ENCODE measurements around the gene TOR3A.

DNA sequence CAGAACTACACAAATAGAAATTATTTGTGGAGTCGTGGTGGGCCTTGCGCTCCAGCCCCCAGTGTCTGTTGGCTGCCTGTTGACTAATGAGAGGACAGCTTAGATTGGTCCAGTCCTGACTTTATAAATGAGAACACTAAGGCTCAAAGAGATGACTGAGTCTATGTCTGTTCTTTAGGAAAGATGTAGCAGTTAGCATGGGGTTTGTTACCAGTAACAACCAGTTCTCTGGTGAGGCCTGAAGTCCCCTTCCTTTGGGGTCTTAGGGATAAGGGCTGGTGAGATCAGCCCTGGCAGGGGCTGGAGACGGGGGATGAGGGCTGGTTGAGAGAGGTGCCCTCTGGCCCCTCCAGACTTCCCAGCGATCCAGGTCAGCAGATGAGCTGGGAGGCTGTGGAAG, 9.1 kb downstream of the TOR3A start:
- TF ChIP-seq, protein P1, sequence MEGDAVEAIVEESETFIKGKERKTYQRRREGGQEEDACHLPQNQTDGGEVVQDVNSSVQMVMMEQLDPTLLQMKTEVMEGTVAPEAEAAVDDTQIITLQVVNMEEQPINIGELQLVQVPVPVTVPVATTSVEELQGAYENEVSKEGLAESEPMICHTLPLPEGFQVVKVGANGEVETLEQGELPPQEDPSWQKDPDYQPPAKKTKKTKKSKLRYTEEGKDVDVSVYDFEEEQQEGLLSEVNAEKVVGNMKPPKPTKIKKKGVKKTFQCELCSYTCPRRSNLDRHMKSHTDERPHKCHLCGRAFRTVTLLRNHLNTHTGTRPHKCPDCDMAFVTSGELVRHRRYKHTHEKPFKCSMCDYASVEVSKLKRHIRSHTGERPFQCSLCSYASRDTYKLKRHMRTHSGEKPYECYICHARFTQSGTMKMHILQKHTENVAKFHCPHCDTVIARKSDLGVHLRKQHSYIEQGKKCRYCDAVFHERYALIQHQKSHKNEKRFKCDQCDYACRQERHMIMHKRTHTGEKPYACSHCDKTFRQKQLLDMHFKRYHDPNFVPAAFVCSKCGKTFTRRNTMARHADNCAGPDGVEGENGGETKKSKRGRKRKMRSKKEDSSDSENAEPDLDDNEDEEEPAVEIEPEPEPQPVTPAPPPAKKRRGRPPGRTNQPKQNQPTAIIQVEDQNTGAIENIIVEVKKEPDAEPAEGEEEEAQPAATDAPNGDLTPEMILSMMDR (IDR thresholded peaks at IDR 0.05): no peak
- TF ChIP-seq, protein P2, sequence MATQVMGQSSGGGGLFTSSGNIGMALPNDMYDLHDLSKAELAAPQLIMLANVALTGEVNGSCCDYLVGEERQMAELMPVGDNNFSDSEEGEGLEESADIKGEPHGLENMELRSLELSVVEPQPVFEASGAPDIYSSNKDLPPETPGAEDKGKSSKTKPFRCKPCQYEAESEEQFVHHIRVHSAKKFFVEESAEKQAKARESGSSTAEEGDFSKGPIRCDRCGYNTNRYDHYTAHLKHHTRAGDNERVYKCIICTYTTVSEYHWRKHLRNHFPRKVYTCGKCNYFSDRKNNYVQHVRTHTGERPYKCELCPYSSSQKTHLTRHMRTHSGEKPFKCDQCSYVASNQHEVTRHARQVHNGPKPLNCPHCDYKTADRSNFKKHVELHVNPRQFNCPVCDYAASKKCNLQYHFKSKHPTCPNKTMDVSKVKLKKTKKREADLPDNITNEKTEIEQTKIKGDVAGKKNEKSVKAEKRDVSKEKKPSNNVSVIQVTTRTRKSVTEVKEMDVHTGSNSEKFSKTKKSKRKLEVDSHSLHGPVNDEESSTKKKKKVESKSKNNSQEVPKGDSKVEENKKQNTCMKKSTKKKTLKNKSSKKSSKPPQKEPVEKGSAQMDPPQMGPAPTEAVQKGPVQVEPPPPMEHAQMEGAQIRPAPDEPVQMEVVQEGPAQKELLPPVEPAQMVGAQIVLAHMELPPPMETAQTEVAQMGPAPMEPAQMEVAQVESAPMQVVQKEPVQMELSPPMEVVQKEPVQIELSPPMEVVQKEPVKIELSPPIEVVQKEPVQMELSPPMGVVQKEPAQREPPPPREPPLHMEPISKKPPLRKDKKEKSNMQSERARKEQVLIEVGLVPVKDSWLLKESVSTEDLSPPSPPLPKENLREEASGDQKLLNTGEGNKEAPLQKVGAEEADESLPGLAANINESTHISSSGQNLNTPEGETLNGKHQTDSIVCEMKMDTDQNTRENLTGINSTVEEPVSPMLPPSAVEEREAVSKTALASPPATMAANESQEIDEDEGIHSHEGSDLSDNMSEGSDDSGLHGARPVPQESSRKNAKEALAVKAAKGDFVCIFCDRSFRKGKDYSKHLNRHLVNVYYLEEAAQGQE (IDR thresholded peaks at IDR 0.05; ENCODE audit: insufficient read depth in 1 of 2, low read depth in 2 of 2, low read length in 1 of 2): no peak
